Measurements from ENCODE around the gene CRACR2A. TPM values are rescaled to one million over a fixed set of nuclear protein-coding genes. Genes with fewer than 3 reads are reported as not detected.

CRACR2A gene
- total RNA-seq, 1 experiment from 2014 or later = not detected

DNA sequence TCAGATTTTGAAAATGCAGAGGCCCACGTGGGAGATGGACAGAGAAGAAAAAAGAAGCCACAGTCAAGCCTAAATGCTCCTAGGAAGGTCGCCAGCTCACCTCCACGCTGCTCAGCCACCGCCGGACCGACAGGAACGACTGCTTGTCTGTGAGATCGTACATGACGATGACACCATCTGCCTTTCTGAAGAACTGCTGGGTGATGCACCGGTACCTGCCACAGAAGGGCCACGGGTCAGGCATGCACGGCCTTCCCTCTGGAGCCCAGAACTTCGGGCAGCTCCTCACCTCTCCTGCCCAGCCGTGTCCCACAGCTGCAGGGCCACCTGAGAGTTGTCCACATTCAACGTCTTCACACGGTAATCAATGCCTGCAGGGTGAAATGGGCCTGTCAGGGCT is 125.6 kb downstream of the CRACR2A start:
- Histone ChIP-seq H4K20me1 (ENCODE audit: low read length) (no peaks in the 10 kb centered on the region), H3K4me1 (ENCODE audit: insufficient read depth, low read length) (no peaks in the 10 kb centered on the region), H3K9ac (ENCODE audit: low read length) (no peak overlapping the region), H3K9me3 (ENCODE audit: low read length) (no peaks in the 10 kb centered on the region), H3K27ac (ENCODE audit: low read length) (no peak overlapping the region), H3F3A (ENCODE audit: low read length, unreplicated experiment) (no peaks in the 10 kb centered on the region), H2AFZ (ENCODE audit: low read length) (no peak overlapping the region), H3K27me3 (ENCODE audit: low read length) (peaks cover 22% of the 10 kb centered on the region), H3K79me2 (ENCODE audit: low read length) (no peaks in the 10 kb centered on the region), H3K4me2 (ENCODE audit: low read length) (no peak overlapping the region), H3K4me3 (ENCODE audit: low read length) (no peak overlapping the region), H3K9me2 (replicated peaks; ENCODE audit: low read length) (no peaks in the 10 kb centered on the region), H3K36me3 (ENCODE audit: low read depth, low read length) (no peaks in the 10 kb centered on the region)
- no peak for TF ChIP-seq EZH2phosphoT487 (IDR thresholded peaks at IDR 0.05; ENCODE audit: borderline replicate concordance, low read length)
- no peak for TF ChIP-seq EZH2 (IDR thresholded peaks at IDR 0.05; ENCODE audit: low read length, unreplicated experiment)
- ChIA-PET POLR2A (ENCODE audit: unreplicated experiment) (no interaction called here), CTCF (no interaction called here)
- DNase-seq (no peak), ATAC-seq (no peak)
- intact Hi-C loops (cut with micrococcal nuclease) = no loop called here
- no TSS peak for BruUV-seq (replicated peaks)

DNA sequence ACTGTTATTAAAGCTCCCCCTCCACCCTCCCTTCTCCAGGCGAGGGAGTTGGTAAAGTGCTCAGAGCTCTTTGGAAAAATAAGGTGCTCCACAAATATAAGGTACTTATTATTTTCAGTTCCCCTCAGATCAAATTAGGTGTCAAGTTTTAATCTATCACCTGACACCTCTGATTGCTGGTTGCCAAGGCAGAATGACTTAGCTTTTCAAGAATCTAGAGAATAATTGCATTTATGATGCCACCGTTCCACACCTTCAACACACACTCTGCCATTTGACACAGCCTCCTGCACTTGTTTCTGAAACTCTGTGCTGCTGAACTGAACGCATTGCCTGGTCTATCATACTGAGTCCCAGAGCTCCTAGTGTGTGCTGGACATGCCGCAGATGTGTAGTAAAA is 128.6 kb downstream of the CRACR2A start:
- no TSS peak for BruUV-seq (replicated peaks)
- DNase-seq (no peak), ATAC-seq (no peak)
- TF ChIP-seq EZH2phosphoT487 (IDR thresholded peaks at IDR 0.05; ENCODE audit: borderline replicate concordance, low read length) = no peak
- TF ChIP-seq, protein P1, sequence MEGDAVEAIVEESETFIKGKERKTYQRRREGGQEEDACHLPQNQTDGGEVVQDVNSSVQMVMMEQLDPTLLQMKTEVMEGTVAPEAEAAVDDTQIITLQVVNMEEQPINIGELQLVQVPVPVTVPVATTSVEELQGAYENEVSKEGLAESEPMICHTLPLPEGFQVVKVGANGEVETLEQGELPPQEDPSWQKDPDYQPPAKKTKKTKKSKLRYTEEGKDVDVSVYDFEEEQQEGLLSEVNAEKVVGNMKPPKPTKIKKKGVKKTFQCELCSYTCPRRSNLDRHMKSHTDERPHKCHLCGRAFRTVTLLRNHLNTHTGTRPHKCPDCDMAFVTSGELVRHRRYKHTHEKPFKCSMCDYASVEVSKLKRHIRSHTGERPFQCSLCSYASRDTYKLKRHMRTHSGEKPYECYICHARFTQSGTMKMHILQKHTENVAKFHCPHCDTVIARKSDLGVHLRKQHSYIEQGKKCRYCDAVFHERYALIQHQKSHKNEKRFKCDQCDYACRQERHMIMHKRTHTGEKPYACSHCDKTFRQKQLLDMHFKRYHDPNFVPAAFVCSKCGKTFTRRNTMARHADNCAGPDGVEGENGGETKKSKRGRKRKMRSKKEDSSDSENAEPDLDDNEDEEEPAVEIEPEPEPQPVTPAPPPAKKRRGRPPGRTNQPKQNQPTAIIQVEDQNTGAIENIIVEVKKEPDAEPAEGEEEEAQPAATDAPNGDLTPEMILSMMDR (conservative IDR thresholded peaks at IDR 0.05; ENCODE audit: low read depth, low read length) = no peak
- TF ChIP-seq EZH2 (IDR thresholded peaks at IDR 0.05; ENCODE audit: low read length, unreplicated experiment) = no peak
- no peak overlapping the region for H3K9ac ChIP-seq (ENCODE audit: low read length)
- intact Hi-C loops (cut with micrococcal nuclease) = no loop called here
- H4K20me1 ChIP-seq (ENCODE audit: low read length) = no peaks in the 10 kb centered on the region
- no peak overlapping the region for H2AFZ ChIP-seq (ENCODE audit: low read length)
- no peak overlapping the region for H3K4me2 ChIP-seq (ENCODE audit: low read length)
- CTCF ChIA-PET = no interaction called here
- H3K9me2 ChIP-seq (replicated peaks; ENCODE audit: low read length) = no peaks in the 10 kb centered on the region
- POLR2A ChIA-PET (ENCODE audit: unreplicated experiment) = no interaction called here
- no peaks in the 10 kb centered on the region for H3K79me2 ChIP-seq (ENCODE audit: low read length)
- H3K27ac ChIP-seq (ENCODE audit: low read length) = no peak overlapping the region
- no peaks in the 10 kb centered on the region for H3K36me3 ChIP-seq (ENCODE audit: low read depth, low read length)
- no peaks in the 10 kb centered on the region for H3K4me1 ChIP-seq (ENCODE audit: insufficient read depth, low read length)
- no peaks in the 10 kb centered on the region for H3K9me3 ChIP-seq (ENCODE audit: low read length)
- H3K27me3 ChIP-seq (ENCODE audit: low read length) = peaks cover 34% of the 10 kb centered on the region
- no peak overlapping the region for H3K4me3 ChIP-seq (ENCODE audit: low read length)
- no peaks in the 10 kb centered on the region for H3F3A ChIP-seq (ENCODE audit: low read length, unreplicated experiment)

DNA sequence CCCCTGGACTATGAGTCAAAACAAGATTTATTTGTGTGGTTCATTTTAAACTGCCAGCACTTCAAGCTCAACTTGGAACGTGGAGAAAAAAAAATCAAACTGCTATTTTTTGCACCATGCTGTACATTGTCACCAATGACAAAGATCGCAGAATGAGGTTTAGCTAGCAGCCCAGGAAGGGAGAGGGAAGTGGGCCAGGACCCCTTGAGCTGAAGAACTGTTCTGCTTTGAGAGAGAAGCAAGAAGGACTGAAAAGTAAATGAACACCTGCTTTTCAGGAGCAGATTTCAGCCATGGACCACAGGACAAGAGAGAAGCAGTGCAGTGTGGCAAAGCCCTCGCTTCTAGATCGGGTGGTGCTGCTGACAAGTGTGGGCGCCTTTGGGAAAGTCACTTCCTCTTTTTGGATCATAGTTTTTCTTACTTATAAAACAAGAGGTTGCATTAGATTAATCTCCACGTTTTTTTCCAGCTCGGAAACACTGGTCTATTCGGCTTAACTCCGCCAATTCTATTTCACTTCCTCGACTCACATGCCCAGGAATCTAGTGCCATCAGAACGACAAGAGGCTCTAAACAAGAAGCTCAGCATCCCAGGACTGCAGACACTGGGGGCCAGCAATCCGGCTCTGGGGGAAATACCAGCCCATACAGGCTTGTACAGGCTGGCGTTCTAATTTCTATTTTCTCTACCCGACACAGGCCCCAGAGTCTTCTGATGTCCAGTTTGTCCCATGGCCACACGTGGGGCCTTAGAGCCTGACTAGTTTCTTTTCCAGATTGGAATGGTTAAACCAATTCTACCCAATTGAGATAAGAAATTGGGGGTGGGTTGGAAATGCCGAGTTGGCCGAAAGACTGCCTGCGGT is 129.9 kb downstream of the CRACR2A start:
- H3K4me1 ChIP-seq (ENCODE audit: insufficient read depth, low read length) = no peaks in the 10 kb centered on the region
- no peak overlapping the region for H3K27ac ChIP-seq (ENCODE audit: low read length)
- no peak overlapping the region for H3K4me3 ChIP-seq (ENCODE audit: low read length)
- no peaks in the 10 kb centered on the region for H3F3A ChIP-seq (ENCODE audit: low read length, unreplicated experiment)
- no peaks in the 10 kb centered on the region for H3K9me3 ChIP-seq (ENCODE audit: low read length)
- H3K9me2 ChIP-seq (replicated peaks; ENCODE audit: low read length) = no peaks in the 10 kb centered on the region
- no peak overlapping the region for H3K4me2 ChIP-seq (ENCODE audit: low read length)
- ATAC-seq (no peak), DNase-seq (no peak)
- H3K36me3 ChIP-seq (ENCODE audit: low read depth, low read length) = no peaks in the 10 kb centered on the region
- intact Hi-C loops (cut with micrococcal nuclease) = no loop called here
- no TSS peak for BruUV-seq (replicated peaks)
- TF ChIP-seq, protein P1 (conservative IDR thresholded peaks at IDR 0.05; ENCODE audit: low read depth, low read length) = no peak
- TF ChIP-seq EZH2phosphoT487 (IDR thresholded peaks at IDR 0.05; ENCODE audit: borderline replicate concordance, low read length) (no peak), EZH2 (IDR thresholded peaks at IDR 0.05; ENCODE audit: low read length, unreplicated experiment) (no peak)
- H3K79me2 ChIP-seq (ENCODE audit: low read length) = no peaks in the 10 kb centered on the region
- H3K9ac ChIP-seq (ENCODE audit: low read length) = no peak overlapping the region
- ChIA-PET POLR2A (ENCODE audit: unreplicated experiment) (no interaction called here), CTCF (no interaction called here)
- no peak overlapping the region for H2AFZ ChIP-seq (ENCODE audit: low read length)
- H4K20me1 ChIP-seq (ENCODE audit: low read length) = no peaks in the 10 kb centered on the region
- peaks cover 40% of the 10 kb centered on the region for H3K27me3 ChIP-seq (ENCODE audit: low read length)
